BE2C (cell line): ENCODE measurements around the gene CSF1R.

Experiments
- DNase-seq: peaks from one replicate; pipeline ENCODE4 v3.0.0-alpha.2; 2020
- H3K27me3 ChIP-seq: fragments of 250-450 bp; sonication (Bioruptor Pico); 2 replicates; pipeline ENCODE4 v1.5.1; 2020; ENCODE audit warnings: mild to moderate bottlenecking
- H3K36me3 ChIP-seq: fragments of 250-450 bp; sonication (Bioruptor Pico); 2 replicates; pipeline ENCODE4 v1.5.1; 2020; ENCODE audit warnings: mild to moderate bottlenecking
- H3K4me1 ChIP-seq: fragments of 250-450 bp; sonication (Bioruptor Pico); 2 replicates; pipeline ENCODE4 v1.5.1; 2020
- H3K4me3 ChIP-seq: 2 replicates; pipeline ENCODE4 v1.5.1; 2011; ENCODE audit warnings: low read depth, low read length
- H3K9me3 ChIP-seq: fragments of 250-450 bp; sonication (Bioruptor Pico); 2 replicates; pipeline ENCODE4 v1.5.1; 2020
- CTCF ChIP-seq: IDR thresholded peaks from 2 replicates; pipeline ENCODE4 v1.5.1; 2012; ENCODE audit warnings: mild to moderate bottlenecking, low read depth, low read length

The CSF1R gene

GRCh38 chr5:150070821-150071220, 15.5 kb downstream of the CSF1R start:
- no peaks in the 10 kb centered on the region for H3K4me1 ChIP-seq
- H3K27me3 ChIP-seq: no peaks in the 10 kb centered on the region

GRCh38 chr5:150069672-150070627, 16.4 kb downstream of the CSF1R start:
- H3K27me3 ChIP-seq: no peaks in the 10 kb centered on the region
- no peaks in the 10 kb centered on the region for H3K36me3 ChIP-seq
- DNase-seq: no peak
- H3K9me3 ChIP-seq: no peaks in the 10 kb centered on the region
- no peak overlapping the region for H3K4me3 ChIP-seq
- TF ChIP-seq CTCF: no peak
- H3K4me1 ChIP-seq: no peaks in the 10 kb centered on the region

More at GRCh38 chr5:150070821-150071220, 15.5 kb downstream of the CSF1R start:
- no peak for DNase-seq
- no peak for TF ChIP-seq CTCF
- Histone ChIP-seq H3K4me3 (no peak overlapping the region), H3K36me3 (no peaks in the 10 kb centered on the region), H3K9me3 (no peaks in the 10 kb centered on the region)

GRCh38 chr5:150068961-150069645, 17.3 kb downstream of the CSF1R start:
- DNase-seq: no peak
- Histone ChIP-seq H3K36me3 (no peaks in the 10 kb centered on the region), H3K27me3 (no peaks in the 10 kb centered on the region), H3K4me3 (no peak overlapping the region), H3K9me3 (no peaks in the 10 kb centered on the region), H3K4me1 (no peaks in the 10 kb centered on the region)
- TF ChIP-seq CTCF: no peak

- Histone ChIP-seq H3K4me3 (no peak overlapping the region), H3K36me3 (no peaks in the 10 kb centered on the region), H3K9me3 (no peaks in the 10 kb centered on the region), H3K4me1 (no peaks in the 10 kb centered on the region), H3K27me3 (no peaks in the 10 kb centered on the region)
- DNase-seq: no peak
- TF ChIP-seq CTCF: no peak
These were observed 17.9 kb downstream of the CSF1R start for GRCh38 chr5:150068472-150068871.

GRCh38 chr5:150068071-150068470, 18.3 kb downstream of the CSF1R start:
- no peaks in the 10 kb centered on the region for H3K4me1 ChIP-seq

More at GRCh38 chr5:150068071-150068470, 18.3 kb downstream of the CSF1R start:
- Histone ChIP-seq H3K9me3 (no peaks in the 10 kb centered on the region), H3K4me3 (no peak overlapping the region), H3K36me3 (no peaks in the 10 kb centered on the region), H3K27me3 (no peaks in the 10 kb centered on the region)
- TF ChIP-seq CTCF: no peak
- no peak for DNase-seq
